ENCODE measurements around the gene ROBO1. TPM values are rescaled to one million over a fixed set of nuclear protein-coding genes. Genes with fewer than 3 reads are reported as not detected.

ROBO1 gene
- total and polyA plus RNA-seq, 2 of the 13 experiments (the other 11 are each of a cell fraction or from before 2014, with no cell fraction given), result 52.2 to 71.0 TPM

DNA sequence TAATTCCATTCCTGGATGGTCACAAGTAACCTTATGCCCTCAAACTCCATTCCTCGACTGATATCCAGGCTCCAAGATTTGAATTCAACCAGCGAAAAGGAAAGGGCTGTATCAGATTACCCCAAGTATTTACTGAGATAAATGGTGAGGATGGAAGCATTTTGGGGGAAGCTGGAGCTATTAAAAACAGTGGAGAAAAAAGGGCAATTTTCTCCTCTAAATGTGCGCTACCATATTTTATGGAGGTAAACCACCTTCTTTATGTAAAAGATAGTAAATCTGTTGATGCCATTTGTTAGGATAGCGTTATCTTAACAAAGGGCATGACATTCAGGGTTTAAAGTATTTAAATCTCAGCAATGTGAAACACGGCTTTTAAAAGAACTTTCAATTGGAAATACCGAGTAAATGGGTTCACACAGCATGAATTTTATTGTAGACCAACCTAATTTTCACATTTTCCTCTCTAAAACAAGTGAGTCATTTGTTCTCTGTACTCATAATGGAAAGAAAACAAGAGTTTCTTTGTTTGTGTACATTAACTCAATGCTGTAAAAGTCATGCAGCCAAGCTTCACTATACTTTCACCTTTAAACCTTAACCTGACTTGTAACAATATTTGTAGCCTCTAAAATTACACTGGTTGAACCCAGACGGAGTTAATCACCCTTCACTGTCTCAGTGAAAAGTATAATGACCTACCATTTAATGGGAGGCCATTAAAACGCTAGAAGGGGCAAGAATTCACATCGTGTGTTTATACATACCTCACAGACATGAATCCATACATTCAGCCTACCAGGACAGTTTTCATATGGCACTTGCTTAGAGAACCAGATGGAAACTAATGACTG lies 773.4 kb downstream of the ROBO1 start (continued):
- TF ChIP-seq PRDM15 (CRISPR knock-in tag; IDR thresholded peaks at IDR 0.05) (peak; percentile 98), BCL6 (CRISPR knock-in tag; IDR thresholded peaks at IDR 0.05) (peak; percentile 39; the same call in 1 of the 2 replicates), DPF2 (CRISPR knock-in tag; IDR thresholded peaks at IDR 0.05; ENCODE audit: borderline replicate concordance, low read depth) (peak; percentile 54; the same call in 1 of the 2 replicates), FOSL2 (CRISPR knock-in tag; IDR thresholded peaks at IDR 0.05) (no peak), THRA (CRISPR knock-in tag; IDR thresholded peaks at IDR 0.05; ENCODE audit: borderline replicate concordance) (peak; percentile 25; the same call in 1 of the 2 replicates), CBX1 (IDR thresholded peaks at IDR 0.05; ENCODE audit: low read depth) (no peak), FOXA3 (CRISPR knock-in tag; IDR thresholded peaks at IDR 0.05) (peak; percentile 78), ZNF17 (CRISPR knock-in tag; IDR thresholded peaks at IDR 0.05) (no peak), TERF1 (CRISPR knock-in tag; IDR thresholded peaks at IDR 0.05) (no peak), GFI1 (CRISPR knock-in tag; IDR thresholded peaks at IDR 0.05; ENCODE audit: borderline replicate concordance) (peak; percentile 55; the same call in 1 of the 2 replicates), ZNF331 (CRISPR knock-in tag; IDR thresholded peaks at IDR 0.05) (no peak)
- TF ChIP-seq, protein P1, sequence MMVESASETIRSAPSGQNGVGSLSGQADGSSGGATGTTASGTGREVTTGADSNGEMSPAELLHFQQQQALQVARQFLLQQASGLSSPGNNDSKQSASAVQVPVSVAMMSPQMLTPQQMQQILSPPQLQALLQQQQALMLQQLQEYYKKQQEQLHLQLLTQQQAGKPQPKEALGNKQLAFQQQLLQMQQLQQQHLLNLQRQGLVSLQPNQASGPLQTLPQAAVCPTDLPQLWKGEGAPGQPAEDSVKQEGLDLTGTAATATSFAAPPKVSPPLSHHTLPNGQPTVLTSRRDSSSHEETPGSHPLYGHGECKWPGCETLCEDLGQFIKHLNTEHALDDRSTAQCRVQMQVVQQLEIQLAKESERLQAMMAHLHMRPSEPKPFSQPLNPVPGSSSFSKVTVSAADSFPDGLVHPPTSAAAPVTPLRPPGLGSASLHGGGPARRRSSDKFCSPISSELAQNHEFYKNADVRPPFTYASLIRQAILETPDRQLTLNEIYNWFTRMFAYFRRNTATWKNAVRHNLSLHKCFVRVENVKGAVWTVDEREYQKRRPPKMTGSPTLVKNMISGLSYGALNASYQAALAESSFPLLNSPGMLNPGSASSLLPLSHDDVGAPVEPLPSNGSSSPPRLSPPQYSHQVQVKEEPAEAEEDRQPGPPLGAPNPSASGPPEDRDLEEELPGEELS (CRISPR knock-in tag; IDR thresholded peaks at IDR 0.05), result 0 out of 2 replicates have a peak, but pooled peaks have one; percentile 55
- TF ChIP-seq, protein P2, sequence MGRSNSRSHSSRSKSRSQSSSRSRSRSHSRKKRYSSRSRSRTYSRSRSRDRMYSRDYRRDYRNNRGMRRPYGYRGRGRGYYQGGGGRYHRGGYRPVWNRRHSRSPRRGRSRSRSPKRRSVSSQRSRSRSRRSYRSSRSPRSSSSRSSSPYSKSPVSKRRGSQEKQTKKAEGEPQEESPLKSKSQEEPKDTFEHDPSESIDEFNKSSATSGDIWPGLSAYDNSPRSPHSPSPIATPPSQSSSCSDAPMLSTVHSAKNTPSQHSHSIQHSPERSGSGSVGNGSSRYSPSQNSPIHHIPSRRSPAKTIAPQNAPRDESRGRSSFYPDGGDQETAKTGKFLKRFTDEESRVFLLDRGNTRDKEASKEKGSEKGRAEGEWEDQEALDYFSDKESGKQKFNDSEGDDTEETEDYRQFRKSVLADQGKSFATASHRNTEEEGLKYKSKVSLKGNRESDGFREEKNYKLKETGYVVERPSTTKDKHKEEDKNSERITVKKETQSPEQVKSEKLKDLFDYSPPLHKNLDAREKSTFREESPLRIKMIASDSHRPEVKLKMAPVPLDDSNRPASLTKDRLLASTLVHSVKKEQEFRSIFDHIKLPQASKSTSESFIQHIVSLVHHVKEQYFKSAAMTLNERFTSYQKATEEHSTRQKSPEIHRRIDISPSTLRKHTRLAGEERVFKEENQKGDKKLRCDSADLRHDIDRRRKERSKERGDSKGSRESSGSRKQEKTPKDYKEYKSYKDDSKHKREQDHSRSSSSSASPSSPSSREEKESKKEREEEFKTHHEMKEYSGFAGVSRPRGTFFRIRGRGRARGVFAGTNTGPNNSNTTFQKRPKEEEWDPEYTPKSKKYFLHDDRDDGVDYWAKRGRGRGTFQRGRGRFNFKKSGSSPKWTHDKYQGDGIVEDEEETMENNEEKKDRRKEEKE (IDR thresholded peaks at IDR 0.05), result no peak
